ENCODE measurements around the gene SFTPD. TPM values are rescaled to one million over a fixed set of nuclear protein-coding genes. Genes with fewer than 3 reads are reported as not detected.
A peak's percentile ranks its signal among the peaks of the same experiment; 100 is the strongest.

The SFTPD gene
- total and polyA plus RNA-seq, 2 of the 8 experiments (the other 6 are each of a cell fraction or from before 2014, with no cell fraction given) = 0.21 to 0.54 TPM

DNA sequence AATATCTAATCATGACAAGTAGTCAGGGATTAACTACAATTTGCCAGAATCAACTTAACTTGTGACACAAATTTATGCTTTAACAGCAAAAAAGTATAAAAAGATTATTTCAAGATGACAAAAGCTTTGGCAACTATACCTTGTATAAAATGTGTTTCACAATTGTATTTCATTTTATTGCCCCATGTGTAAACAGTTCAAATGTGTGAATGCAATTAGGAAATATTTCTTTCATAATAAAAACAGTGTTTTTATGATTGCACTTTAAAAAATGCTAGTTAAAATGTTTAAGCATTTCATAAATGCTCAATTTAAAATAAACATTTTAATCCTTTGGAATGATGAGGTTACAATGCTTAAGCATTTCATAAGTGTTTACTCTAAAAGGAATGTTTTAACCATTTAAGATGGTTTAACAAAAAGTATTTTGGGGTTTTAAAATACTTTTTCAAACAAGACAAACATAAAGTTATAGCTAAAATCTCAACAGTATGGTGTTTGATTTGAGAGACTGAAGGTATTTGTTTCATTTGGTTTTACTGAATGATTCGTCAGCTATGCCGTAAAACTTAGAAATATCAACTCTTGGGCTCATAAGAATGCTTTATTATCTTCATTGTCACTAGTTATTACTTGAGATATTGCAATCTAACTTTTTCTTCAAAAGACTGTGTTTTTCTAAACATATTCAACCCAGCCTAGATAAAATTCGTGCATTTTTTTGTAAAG is 50.1 kb downstream of the SFTPD start:
- no peak overlapping the region for H2BK20ac ChIP-seq (ENCODE audit: low read length)
- CTCF ChIA-PET (ENCODE audit: partially characterized antibody) = interaction anchor here (1.3 kb wide), 1 partner anchor 130 kb away, joined by 3 read pairs; no protein-coding TSS in a partner anchor
- no peak overlapping the region for H3K23ac ChIP-seq (ENCODE audit: insufficient read length)
- no peak overlapping the region for H3K27ac ChIP-seq (ENCODE audit: low read depth, low read length)
- no peaks in the 10 kb centered on the region for H3K23me2 ChIP-seq (ENCODE audit: low read depth, low read length)
- H4K20me1 ChIP-seq (replicated peaks in 1 of 2; ENCODE audit: control insufficient read depth in 1 of 2, insufficient read depth in 2 of 2, low read length in 2 of 2) = no peaks in the 10 kb centered on the region
- no peak overlapping the region for H3K9ac ChIP-seq (replicated peaks in 1 of 4; ENCODE audit: extremely low read depth in 1 of 4, low read depth in 3 of 4, low read length in 3 of 4)
- 89% methylated on average over 3 of the region's 3 CpGs; no CpG with 5 or more reads in 1 of the 2 experiments for WGBS, 2 experiments (ENCODE audit: extremely low coverage in 1 of 2, insufficient coverage in 1 of 2, insufficient read length in 1 of 2, insufficient replicate concordance in 2 of 2, low coverage in 1 of 2, low lambda C conversion rate in 2 of 2, missing lambda C conversion rate in 1 of 2)
- DNase-seq (ENCODE audit: low read depth in 1 of 2, low spot score in 2 of 2) (no peak), FAIRE-seq (peak; percentile 50)
- no peak overlapping the region for H3K4me2 ChIP-seq (ENCODE audit: insufficient read depth in 1 of 2, low read depth in 2 of 2, low read length in 2 of 2)
- H3K27me3 ChIP-seq (replicated peaks in 1 of 4; ENCODE audit: control insufficient read depth in 3 of 4, extremely low read depth in 1 of 4, insufficient read depth in 3 of 4, low read length in 3 of 4) = peaks cover 0 to 3% (median 3%) of the 10 kb centered on the region in 4 experiments; a peak in 6 of 7 replicates
- H4K8ac ChIP-seq (ENCODE audit: extremely low read depth, insufficient read depth, low read length) = no peak overlapping the region
- H4K91ac ChIP-seq (replicated peaks; ENCODE audit: insufficient read length, low read length) = no peak overlapping the region
- H2BK15ac ChIP-seq (ENCODE audit: low read length) = no peak overlapping the region
- H4K5ac ChIP-seq (ENCODE audit: insufficient read length, low read depth, low read length) = no peak overlapping the region
- no peak overlapping the region for H2AK5ac ChIP-seq (ENCODE audit: low read depth, low read length)
- no peak overlapping the region for H2BK5ac ChIP-seq (ENCODE audit: low read depth, low read length)
- no peak overlapping the region for H3K14ac ChIP-seq (ENCODE audit: insufficient read length)
- H3K79me1 ChIP-seq (ENCODE audit: low read depth, low read length) = no peaks in the 10 kb centered on the region
- H3K56ac ChIP-seq (replicated peaks; ENCODE audit: insufficient read length, low read depth, low read length) = no peak overlapping the region
- no peak overlapping the region for H2AFZ ChIP-seq (ENCODE audit: low read length)
- no peaks in the 10 kb centered on the region for H3K36me3 ChIP-seq (ENCODE audit: control insufficient read depth in 2 of 4, insufficient read depth in 4 of 4, low read length in 3 of 4)
- H3K18ac ChIP-seq (ENCODE audit: extremely low read depth, low read length) = no peak overlapping the region
- POLR2A ChIA-PET (ENCODE audit: partially characterized antibody) = no interaction called here
- no peaks in the 10 kb centered on the region for H3K79me2 ChIP-seq (ENCODE audit: control insufficient read depth in 1 of 2, insufficient read depth in 2 of 2, low read length in 2 of 2)
- H3K9me3 ChIP-seq (ENCODE audit: insufficient read depth in 2 of 2, low read depth in 1 of 2, low read length in 1 of 2) = no peaks in the 10 kb centered on the region
- H2BK120ac ChIP-seq (replicated peaks; ENCODE audit: low read depth, low read length) = no peak overlapping the region
- no peaks in the 10 kb centered on the region for H3K4me1 ChIP-seq (replicated peaks in 1 of 4; ENCODE audit: control insufficient read depth in 3 of 4, insufficient read depth in 4 of 4, low read length in 3 of 4)
- no peak overlapping the region for H3K4me3 ChIP-seq (ENCODE audit: extremely low read depth in 1 of 4, insufficient read depth in 2 of 4, low read depth in 3 of 4, low read length in 4 of 4)
- H2BK12ac ChIP-seq (ENCODE audit: low read depth, low read length) = no peak overlapping the region
- H3K4ac ChIP-seq (replicated peaks; ENCODE audit: insufficient read length, low read depth, low read length) = no peak overlapping the region
- no peak for TF ChIP-seq SIN3A (conservative IDR thresholded peaks at IDR 0.05 in 1 of 2, IDR thresholded peaks at IDR 0.05 in 1 of 2; ENCODE audit: low read depth in 1 of 2, low read length in 2 of 2)
- no peak for TF ChIP-seq TAF7 (optimal IDR thresholded peaks at IDR 0.05; ENCODE audit: borderline replicate concordance, low read depth, low read length)
- no peak for TF ChIP-seq HDAC6 (IDR thresholded peaks at IDR 0.05; ENCODE audit: low read depth, low read length)
- TF ChIP-seq SRF (IDR thresholded peaks at IDR 0.05; ENCODE audit: low read depth, low read length) = no peak
- no peak for TF ChIP-seq NRF1 (IDR thresholded peaks at IDR 0.05; ENCODE audit: low read depth, low read length)
- TF ChIP-seq FOSL1 (IDR thresholded peaks at IDR 0.05; ENCODE audit: insufficient read depth, low read depth, low read length) = no peak
- TF ChIP-seq EZH2 (IDR thresholded peaks at IDR 0.05; ENCODE audit: low read depth, low read length, severe bottlenecking) = no peak
- no peak for TF ChIP-seq CHD2 (IDR thresholded peaks at IDR 0.05; ENCODE audit: low read length)
- TF ChIP-seq E2F6 (IDR thresholded peaks at IDR 0.05) = no peak
- TF ChIP-seq MAX (IDR thresholded peaks at IDR 0.05) = no peak
- TF ChIP-seq CREB1 (IDR thresholded peaks at IDR 0.05) = no peak
- TF ChIP-seq RBBP5 (IDR thresholded peaks at IDR 0.05; ENCODE audit: borderline replicate concordance, low read depth, low read length) = no peak
